ENCODE data around the gene BSDC1.

The BSDC1 gene

DNA sequence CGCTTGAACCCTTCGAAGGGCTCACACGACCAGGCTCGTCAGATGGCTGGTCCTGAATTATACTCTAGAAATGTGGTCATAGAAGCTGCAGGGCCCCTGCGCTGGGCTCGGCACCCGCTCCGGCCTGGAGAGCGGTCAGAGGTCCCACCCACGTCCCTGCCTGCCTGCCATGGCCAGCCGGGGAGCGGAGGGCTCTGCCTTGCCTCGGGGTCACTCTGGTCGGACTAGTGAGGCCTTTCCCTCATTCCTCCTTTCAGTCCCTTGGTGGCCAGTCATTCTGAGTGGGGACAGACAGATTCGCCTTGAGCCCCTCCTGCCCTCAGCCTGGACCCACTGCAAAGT, 57.7 kb downstream of the BSDC1 start:
- TF ChIP-seq, protein P1, sequence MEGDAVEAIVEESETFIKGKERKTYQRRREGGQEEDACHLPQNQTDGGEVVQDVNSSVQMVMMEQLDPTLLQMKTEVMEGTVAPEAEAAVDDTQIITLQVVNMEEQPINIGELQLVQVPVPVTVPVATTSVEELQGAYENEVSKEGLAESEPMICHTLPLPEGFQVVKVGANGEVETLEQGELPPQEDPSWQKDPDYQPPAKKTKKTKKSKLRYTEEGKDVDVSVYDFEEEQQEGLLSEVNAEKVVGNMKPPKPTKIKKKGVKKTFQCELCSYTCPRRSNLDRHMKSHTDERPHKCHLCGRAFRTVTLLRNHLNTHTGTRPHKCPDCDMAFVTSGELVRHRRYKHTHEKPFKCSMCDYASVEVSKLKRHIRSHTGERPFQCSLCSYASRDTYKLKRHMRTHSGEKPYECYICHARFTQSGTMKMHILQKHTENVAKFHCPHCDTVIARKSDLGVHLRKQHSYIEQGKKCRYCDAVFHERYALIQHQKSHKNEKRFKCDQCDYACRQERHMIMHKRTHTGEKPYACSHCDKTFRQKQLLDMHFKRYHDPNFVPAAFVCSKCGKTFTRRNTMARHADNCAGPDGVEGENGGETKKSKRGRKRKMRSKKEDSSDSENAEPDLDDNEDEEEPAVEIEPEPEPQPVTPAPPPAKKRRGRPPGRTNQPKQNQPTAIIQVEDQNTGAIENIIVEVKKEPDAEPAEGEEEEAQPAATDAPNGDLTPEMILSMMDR (IDR thresholded peaks at IDR 0.05; ENCODE audit: low read depth, low read length, missing control alignments): no peak
- no peak for DNase-seq (ENCODE audit: low read depth)
- peak overlapping the region; percentile 26; the same call in 1 of the 2 replicates for H3K4me3 ChIP-seq (ENCODE audit: low read depth, low read length)

DNA sequence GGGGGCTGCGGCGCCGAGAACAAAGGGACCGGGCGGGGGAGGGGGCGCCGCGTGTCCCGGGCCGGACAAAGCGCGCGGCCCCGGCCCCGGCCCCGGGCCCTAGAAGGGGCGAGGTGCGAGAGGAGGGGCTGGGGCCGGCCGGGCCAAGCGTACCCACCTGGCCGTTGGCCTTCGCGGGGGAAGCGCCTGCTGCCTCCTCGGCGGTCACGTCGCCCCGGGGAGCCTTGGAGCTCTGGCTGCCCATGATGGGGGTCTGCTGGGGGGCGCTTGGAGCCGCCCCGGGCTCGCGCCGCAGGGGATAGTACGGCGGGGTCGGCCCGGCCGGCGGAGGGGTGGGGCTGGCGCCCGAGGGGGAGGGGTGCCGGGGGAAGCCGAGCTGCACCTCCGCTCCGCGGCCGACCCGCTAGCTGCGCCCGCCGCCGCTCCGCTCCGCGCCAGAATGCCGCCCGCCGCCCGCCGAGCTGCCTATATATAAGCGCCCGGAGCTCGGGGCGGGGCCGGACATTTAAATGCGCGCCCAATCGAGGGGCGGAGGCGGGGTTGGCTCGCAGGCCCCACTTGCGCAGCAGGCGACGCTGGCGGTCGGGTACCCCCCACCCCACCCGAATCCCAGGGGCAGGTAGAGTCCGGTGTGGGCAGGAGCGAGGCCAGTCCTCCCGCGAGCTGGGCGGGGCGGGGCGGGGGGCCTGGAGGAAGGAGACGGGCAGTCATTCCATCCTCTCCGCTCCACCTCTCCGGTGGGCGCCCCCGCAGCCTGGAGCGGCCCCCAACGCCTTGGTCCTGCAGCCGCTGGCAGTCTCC, 58.3 kb downstream of the BSDC1 start, which contains the start of gene MARCKSL1:
Gene MARCKSL1 (minus strand): TSS at position 444 of the 801 bp plus-strand sequence. CDS start 200 bp downstream, at position 244.
- peak within 1 kb of the TSS; percentile 67 for H3K4me3 ChIP-seq (ENCODE audit: low read depth, low read length)
- no peak for DNase-seq (ENCODE audit: low read depth)
- TF ChIP-seq, protein P1 (IDR thresholded peaks at IDR 0.05; ENCODE audit: low read depth, low read length, missing control alignments): no peak

DNA sequence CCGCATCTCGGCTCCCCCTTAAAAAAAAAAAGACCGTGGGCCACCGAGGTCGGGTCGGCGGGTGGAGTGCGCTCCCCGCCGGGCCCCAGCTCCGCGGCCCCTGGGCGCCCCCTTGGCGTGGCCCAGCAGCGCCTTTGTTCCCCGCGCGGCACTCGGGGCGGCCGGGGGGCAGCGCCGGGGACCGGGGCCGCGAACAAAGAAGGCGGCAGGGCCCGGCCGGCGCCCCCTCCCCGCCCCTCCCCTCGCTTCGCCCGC, 58.8 kb downstream of the BSDC1 start:
- DNase-seq (ENCODE audit: low read depth): no peak
- TF ChIP-seq, protein P1 (IDR thresholded peaks at IDR 0.05; ENCODE audit: low read depth, low read length, missing control alignments): no peak

DNA sequence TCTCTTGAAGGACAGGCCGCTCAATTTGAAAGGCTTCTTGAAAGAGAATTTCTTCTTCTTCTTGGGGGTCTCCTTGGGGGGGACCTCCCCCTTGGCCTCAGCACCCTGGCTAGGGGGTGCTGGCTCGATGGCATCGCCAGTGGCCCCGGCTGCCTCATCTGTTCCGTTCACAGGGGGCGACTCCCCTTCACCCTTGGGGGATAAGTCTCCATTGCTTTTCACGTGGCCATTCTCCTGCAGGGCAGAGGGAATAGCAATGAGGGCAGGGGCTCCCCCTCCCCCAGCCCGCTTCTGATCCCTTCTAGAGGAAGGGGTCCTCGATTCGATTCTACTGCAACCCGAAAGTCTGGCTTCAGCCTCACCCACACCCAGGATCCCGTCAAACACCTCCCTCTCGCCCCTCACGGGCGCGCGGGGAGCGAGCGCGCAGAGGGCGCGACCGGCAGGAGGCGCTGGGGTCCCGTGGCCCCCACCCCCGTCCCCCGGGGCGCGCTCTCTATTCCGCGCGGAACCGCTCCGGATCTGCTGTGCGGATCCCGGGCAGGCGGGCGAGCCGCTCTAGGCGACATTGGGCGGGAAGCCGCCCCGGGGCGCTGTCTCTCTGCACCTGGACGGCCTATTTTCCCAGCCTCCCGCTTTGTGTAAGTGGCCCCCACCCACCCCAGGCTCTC, 59.2 kb downstream of the BSDC1 start:
- H3K4me3 ChIP-seq (ENCODE audit: low read depth, low read length): peak overlapping the region; percentile 67
- no peak for DNase-seq (ENCODE audit: low read depth)
- TF ChIP-seq, protein P1 (IDR thresholded peaks at IDR 0.05; ENCODE audit: low read depth, low read length, missing control alignments): peak; percentile 78

More for the DNA sequence above, 58.8 kb downstream of the BSDC1 start:
- peak overlapping the region; percentile 67 for H3K4me3 ChIP-seq (ENCODE audit: low read depth, low read length)

DNA sequence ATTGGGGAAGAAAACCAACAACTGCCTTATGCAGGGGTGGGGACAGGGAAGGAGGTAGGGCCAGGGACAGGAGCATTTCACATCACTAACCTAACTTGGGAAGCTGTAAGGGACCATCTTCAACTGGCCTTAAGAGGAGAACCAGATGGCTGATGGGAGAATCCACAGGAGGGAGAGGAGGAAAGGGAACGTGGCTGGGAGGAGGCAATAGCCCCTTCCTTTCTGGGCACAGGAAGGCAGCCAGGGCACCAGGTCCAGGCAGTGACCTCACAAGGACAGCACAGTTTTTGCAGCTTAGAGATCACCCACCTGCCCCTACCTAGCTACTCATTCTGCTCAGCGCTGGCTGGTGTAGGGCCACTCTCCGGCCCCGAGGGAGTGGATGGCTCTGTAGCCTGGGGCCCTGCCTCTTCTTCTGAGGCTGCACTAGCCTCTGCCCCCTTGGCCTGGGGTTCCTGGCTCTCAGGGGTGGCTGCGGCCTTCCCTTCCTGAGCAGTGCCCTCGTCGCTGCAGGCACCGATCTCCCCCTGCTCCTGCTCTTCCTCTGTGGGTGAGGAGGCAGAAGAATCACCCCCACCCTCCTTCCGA, 59.9 kb downstream of the BSDC1 start:
- TF ChIP-seq, protein P1 (IDR thresholded peaks at IDR 0.05; ENCODE audit: low read depth, low read length, missing control alignments): no peak
- DNase-seq (ENCODE audit: low read depth): no peak
- H3K4me3 ChIP-seq (ENCODE audit: low read depth, low read length): peak overlapping the region; percentile 67

DNA sequence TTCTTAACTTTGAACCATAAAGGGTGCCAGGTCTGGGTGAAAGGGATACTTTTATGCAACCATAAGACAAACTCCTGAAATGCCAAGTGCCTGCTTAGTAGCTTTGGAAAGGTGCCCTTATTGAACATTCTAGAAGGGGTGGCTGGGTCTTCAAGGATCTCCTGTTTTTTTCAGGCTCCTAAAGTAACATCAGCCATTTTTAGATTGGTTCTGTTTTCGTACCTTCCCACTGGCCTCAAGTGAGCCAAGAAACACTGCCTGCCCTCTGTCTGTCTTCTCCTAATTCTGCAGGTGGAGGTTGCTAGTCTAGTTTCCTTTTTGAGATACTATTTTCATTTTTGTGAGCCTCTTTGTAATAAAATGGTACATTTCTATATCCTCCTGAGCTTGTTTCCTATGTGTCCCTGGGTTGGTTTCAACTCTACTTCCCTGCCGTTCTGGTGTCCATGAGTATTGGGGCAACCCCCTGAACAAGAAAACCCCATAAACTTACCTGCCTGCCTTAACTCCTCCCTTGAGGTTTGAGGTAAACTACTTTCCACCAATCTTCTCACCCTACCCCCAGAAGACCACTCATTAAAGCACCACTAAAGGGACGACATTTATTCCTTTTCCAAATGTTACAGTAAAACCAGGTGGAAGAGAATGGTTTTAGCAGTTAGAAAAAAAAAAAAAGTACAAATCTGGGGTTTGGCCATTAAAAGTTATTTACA, 60.8 kb downstream of the BSDC1 start:
- no peak for DNase-seq (ENCODE audit: low read depth)
- TF ChIP-seq, protein P1 (IDR thresholded peaks at IDR 0.05; ENCODE audit: low read depth, low read length, missing control alignments): peak; percentile 1
- H3K4me3 ChIP-seq (ENCODE audit: low read depth, low read length): peak overlapping the region; percentile 67; the same call in 1 of the 2 replicates
